Measurements from ENCODE around the gene PLSCR2. TPM values are rescaled to one million over a fixed set of nuclear protein-coding genes. Genes with fewer than 3 reads are reported as not detected.
A peak's percentile ranks its signal among the peaks of the same experiment; 100 is the strongest.

Gene PLSCR2
- polyA plus RNA-seq, 1 donor (not counting 4 experiments of a cell fraction or from before 2014, with no cell fraction given): not detected

DNA sequence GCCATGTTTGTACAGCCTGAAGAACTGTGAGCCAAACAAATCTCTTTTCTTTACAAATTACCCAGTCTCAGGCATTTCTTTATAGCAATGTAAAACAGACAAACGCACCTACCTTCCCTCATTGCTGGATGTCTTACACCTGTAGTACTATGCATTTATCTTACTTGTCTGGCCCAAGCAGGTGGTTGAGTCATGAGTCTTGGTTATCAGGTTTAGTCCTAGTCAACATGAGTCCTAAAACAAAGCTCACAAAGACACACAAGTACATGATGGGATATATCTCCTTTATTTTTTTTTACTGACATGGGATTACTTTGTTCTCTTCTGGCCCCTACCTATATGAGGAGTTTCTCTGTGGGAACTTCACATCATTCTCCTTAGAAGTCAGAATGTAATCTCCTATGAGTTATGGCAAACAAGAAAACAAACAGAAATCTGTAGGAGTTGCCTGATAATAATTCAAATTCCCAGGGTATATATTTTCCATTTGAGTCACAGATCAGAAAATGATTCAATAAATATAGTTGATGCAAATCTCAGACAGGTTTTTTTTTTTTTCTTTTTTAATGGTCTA, 33.6 kb upstream of the PLSCR2 start:
- FAIRE-seq (peak; percentile 53), DNase-seq (ENCODE audit: low read depth, low spot score) (no peak)
- H3K4me1 ChIP-seq (ENCODE audit: control insufficient read depth, extremely low read depth, insufficient read depth, low read length): peaks cover 45% of the 10 kb centered on the region
- H3K4me3 ChIP-seq (ENCODE audit: control insufficient read depth in 2 of 3, extremely low read depth in 1 of 3, insufficient read depth in 2 of 3, low read depth in 1 of 3, low read length in 3 of 3): no peak overlapping the region
- no peaks in the 10 kb centered on the region for H3K9me3 ChIP-seq (ENCODE audit: control insufficient read depth, low read depth, low read length)
- H3K9me1 ChIP-seq (ENCODE audit: control insufficient read depth, extremely low read depth, insufficient read depth, low read length): no peaks in the 10 kb centered on the region
- H3K27ac ChIP-seq (ENCODE audit: control insufficient read depth, insufficient read depth, low read length): peak overlapping the region; percentile 74
- no peak overlapping the region for H3K9ac ChIP-seq (ENCODE audit: control insufficient read depth, extremely low read depth, insufficient read depth, low read length)
- H3K27me3 ChIP-seq (ENCODE audit: control insufficient read depth, extremely low read depth, insufficient read depth, low read length): no peaks in the 10 kb centered on the region
- H3K4me2 ChIP-seq (ENCODE audit: control insufficient read depth, extremely low read depth, insufficient read depth, low read depth, low read length): peak overlapping the region; percentile 57
- H3K79me2 ChIP-seq (ENCODE audit: control insufficient read depth, insufficient read depth, low read length): no peaks in the 10 kb centered on the region
- dilution Hi-C loops (cut with MboI; ENCODE audit: extremely low pct_ligation_motif_present, low sequenced_read_pairs): no loop called here
- no peaks in the 10 kb centered on the region for H3K36me3 ChIP-seq (ENCODE audit: control insufficient read depth in 2 of 2, extremely low read depth in 1 of 2, insufficient read depth in 2 of 2, low read length in 2 of 2)
- no peak for TF ChIP-seq EZH2 (IDR thresholded peaks at IDR 0.05; ENCODE audit: low read length)
- no peak for TF ChIP-seq CTCF (optimal IDR thresholded peaks at IDR 0.05 in 1 of 3, IDR thresholded peaks at IDR 0.05 in 1 of 3, conservative IDR thresholded peaks at IDR 0.05 in 1 of 3; ENCODE audit: extremely low read depth in 1 of 3, insufficient read depth in 2 of 3, low read length in 3 of 3)
- H4K20me1 ChIP-seq (ENCODE audit: control insufficient read depth, extremely low read depth, insufficient read depth, low read length): no peaks in the 10 kb centered on the region
- no peak overlapping the region for H2AFZ ChIP-seq (ENCODE audit: control insufficient read depth, low read length)

- no peak overlapping the region for H3K27ac ChIP-seq (ENCODE audit: control insufficient read depth, insufficient read depth, low read length)
- FAIRE-seq: no peak
- TF ChIP-seq CTCF (optimal IDR thresholded peaks at IDR 0.05 in 1 of 3, IDR thresholded peaks at IDR 0.05 in 1 of 3, conservative IDR thresholded peaks at IDR 0.05 in 1 of 3; ENCODE audit: extremely low read depth in 1 of 3, insufficient read depth in 2 of 3, low read length in 3 of 3): no peak
- no peak for TF ChIP-seq EZH2 (IDR thresholded peaks at IDR 0.05; ENCODE audit: low read length)
Measured at GRCh38 chr3:146501752-146502151, 32.4 kb upstream of the PLSCR2 start.

More at GRCh38 chr3:146501752-146502151, 32.4 kb upstream of the PLSCR2 start:
- Histone ChIP-seq H3K9me1 (ENCODE audit: control insufficient read depth, extremely low read depth, insufficient read depth, low read length) (no peaks in the 10 kb centered on the region), H2AFZ (ENCODE audit: control insufficient read depth, low read length) (no peak overlapping the region), H3K4me1 (ENCODE audit: control insufficient read depth, extremely low read depth, insufficient read depth, low read length) (peaks cover 33% of the 10 kb centered on the region), H3K27me3 (ENCODE audit: control insufficient read depth, extremely low read depth, insufficient read depth, low read length) (no peaks in the 10 kb centered on the region), H3K79me2 (ENCODE audit: control insufficient read depth, insufficient read depth, low read length) (no peaks in the 10 kb centered on the region), H3K4me3 (ENCODE audit: control insufficient read depth in 2 of 3, extremely low read depth in 1 of 3, insufficient read depth in 2 of 3, low read depth in 1 of 3, low read length in 3 of 3) (no peak overlapping the region), H3K9me3 (ENCODE audit: control insufficient read depth, low read depth, low read length) (no peaks in the 10 kb centered on the region), H4K20me1 (ENCODE audit: control insufficient read depth, extremely low read depth, insufficient read depth, low read length) (no peaks in the 10 kb centered on the region), H3K4me2 (ENCODE audit: control insufficient read depth, extremely low read depth, insufficient read depth, low read depth, low read length) (no peak overlapping the region), H3K9ac (ENCODE audit: control insufficient read depth, extremely low read depth, insufficient read depth, low read length) (no peak overlapping the region), H3K36me3 (ENCODE audit: control insufficient read depth in 2 of 2, extremely low read depth in 1 of 2, insufficient read depth in 2 of 2, low read length in 2 of 2) (no peaks in the 10 kb centered on the region)
- dilution Hi-C loops (cut with MboI; ENCODE audit: extremely low pct_ligation_motif_present, low sequenced_read_pairs): no loop called here
- no peak for DNase-seq (ENCODE audit: low read depth, low spot score)
